HG02870 (cell line): ENCODE results near the gene PSMA7.
A peak's percentile ranks its signal among the peaks of the same experiment; 100 is the strongest.

ENCODE experiments used
- ATAC-seq: cut with Tn5 transposase; IDR thresholded peaks from one replicate; pipeline ENCODE4 v1.9.1; 2021; ENCODE audit warnings: mild to moderate bottlenecking, moderate library complexity; ENCODE audit not compliant: unreplicated experiment

Gene PSMA7

GRCh38 chr20:62137478-62138203, 5.6 kb downstream of the PSMA7 start:
- ATAC-seq, result no peak

GRCh38 chr20:62137092-62137384, 6.2 kb downstream of the PSMA7 start:
- ATAC-seq, result no peak

- ATAC-seq, result no peak
Measured at GRCh38 chr20:62136283-62137091, 6.7 kb downstream of the PSMA7 start.

- ATAC-seq, result no peak
Measured at GRCh38 chr20:62135573-62136266, 7.5 kb downstream of the PSMA7 start.

DNA sequence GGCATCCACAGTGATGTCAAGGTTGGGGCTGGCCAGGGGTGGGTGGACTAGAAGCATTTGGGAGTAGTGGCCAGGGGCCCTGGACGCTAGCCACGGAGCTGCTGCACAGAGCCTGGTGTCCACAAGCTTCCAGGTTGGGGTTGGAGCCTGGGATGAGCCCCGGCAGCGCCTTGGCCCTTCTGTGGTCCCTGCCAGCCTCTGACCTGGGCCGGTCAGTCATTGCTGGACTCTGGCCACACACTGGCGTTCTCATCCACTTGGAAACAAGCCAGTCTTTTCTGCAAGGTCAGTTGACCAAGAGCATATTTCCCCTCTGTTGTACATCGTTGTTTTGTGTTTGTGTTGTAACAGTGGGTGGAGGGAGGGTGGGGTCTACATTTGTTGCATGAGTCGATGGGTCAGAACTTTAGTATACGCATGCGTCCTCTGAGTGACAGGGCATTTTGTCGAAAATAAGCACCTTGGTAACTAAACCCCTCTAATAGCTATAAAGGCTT, 8.4 kb downstream of the PSMA7 start:
- no peak for ATAC-seq

DNA sequence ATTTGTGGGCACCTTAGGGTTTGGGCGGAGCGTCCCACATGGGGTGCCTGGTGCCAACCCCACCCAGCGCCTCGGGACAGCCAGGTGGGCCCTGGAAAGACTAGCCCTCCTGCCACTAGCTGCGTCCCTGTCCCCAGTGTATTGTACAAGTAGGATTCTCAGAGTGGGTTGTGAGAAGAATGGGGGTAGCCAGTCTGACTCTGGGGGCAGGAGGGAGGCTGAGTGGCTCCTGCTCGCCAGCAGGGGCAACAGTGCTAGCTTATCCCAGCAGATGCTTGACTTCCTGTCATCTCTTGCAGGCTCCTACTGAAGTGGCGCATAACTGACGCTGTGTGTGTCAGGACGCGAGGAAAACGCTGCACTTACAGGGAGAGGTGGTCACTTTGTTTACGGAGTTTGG, 9.3 kb downstream of the PSMA7 start:
- ATAC-seq, result no peak

DNA sequence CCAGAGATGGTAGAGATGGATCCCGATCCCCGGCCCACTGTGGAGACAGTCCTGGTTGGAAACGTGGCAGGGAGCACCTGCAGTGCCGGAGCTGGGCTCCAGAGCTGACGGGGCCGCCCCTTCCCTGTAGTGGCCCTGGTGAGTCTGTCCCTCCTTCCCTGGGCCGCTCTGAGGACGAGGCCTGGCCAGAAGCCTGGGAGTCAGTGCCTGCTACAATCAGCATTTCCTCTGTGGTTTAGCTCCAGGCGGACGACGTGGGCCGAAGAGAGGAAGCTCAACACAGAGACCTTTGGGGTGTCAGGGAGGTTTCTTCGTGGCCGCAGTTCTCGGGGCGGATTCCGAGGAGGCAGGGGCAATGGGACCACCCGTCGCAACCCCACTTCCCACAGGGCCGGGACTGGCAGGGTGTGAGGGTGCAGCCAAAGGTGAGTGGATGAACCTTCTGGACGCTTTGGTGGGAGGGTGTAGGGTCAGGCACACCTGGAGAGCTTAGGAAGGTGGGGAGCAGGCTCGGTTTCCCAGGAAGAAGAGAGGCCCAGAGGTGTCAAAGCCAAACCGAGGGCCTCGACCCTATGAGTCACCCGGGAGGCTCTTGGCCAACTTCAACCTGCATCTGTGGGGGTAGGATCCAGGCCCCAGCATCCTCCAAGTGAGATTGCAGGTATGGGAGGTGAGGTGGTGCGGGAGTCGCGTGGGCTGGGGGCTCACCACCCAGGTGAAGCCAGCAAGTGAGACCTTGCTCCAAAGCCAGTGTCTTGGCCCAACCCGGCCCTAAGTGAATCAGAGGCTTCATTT, 9.9 kb downstream of the PSMA7 start:
- ATAC-seq, result no peak

DNA sequence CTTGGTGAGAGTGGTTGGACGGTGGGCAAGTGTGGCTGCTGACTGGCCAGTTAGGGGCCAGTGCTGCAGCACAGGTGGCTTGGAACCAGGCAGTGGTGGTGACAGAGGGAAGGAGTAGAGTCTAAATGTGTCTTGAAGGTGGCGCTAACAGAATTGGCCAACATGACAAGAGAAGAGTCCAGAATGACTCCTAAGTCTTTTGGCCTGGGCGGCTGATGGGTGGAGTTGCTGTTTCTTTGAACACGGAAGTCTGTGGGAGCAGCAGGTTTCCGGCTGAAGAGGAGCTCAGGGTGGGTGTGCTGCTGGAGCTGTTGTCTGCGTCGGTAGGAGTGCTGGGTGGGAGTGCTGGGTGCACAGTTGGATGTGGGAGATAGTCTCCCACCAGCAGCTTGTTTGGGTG, 10.8 kb downstream of the PSMA7 start:
- ATAC-seq, result no peak

DNA sequence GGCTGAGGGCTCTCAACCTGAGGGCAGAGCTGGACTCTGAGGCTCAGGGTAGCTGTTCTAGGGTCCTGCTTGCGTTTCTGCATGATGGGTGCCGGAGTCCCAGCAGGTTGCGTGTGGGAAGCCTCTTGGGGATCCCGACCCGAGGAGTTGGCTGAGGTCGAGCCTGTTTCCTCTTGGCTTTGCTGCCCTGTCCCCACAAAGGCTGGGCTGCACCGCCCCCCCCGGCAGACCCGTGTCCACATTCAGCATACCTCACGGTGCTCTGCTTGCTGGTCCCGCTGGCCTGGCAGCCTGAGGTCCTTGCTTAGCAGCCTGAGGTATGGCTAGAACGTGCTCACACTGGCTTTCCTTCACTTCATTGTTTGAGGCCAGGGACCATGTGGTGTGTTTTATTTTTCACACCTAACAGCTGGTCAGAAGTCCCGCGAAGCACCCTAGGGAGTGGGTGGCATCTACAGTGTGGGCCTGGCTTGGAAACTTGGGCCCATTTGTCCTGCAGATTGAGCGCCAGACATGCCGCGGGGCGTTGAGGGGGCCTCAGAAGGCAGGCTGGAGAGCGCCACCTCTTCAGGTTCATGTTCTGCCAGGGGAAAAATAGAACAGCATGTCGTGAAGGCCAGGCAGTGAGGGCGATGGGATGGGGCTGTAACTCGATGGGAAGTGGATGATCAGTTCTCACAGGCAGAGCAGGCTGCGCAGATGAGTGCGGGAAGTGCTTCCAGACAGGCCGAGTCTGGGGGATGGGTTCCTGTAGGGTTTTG, 11.5 kb downstream of the PSMA7 start:
- no peak for ATAC-seq

- ATAC-seq, result no peak
Measured at GRCh38 chr20:62129731-62130531, 13.3 kb downstream of the PSMA7 start.

DNA sequence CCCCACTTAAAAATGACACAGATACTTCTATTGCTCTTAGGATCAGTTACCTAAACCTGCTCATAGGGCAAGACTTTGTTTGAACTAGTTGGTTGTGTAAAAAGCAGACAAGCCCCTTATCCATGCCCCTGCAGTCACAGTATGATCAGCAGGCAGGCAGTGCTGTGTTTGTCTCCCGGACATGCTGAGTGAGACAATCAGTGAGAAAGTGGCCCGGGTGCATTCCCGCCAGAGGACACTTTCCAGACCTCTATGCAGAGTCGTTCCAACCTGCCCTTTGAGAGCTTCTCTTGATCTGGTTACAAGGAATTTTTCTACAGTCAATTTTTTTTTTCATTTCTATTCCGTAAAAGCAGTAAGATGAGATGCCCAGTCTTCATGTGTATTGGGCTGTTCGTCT, 14.7 kb downstream of the PSMA7 start:
- ATAC-seq, result no peak

DNA sequence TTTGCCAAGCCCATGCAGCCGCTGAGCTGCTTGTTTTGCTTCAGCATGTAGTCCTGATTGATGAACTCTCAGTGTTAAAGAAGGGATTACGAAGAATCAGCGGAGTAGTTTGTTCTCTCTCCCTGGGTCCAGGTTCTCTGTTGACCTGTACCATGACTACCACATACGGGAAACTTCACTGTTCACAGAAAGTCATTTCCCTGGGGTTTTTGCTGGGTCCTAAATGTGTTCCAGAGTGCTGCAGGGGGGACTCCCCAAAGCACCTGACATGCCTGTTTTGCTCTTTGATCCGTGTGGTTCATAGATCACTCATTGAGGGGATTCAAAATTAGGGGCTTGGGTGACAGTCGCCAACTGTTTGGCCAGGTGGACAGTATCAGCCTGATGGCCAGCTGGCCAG, 15.4 kb downstream of the PSMA7 start:
- no peak for ATAC-seq

DNA sequence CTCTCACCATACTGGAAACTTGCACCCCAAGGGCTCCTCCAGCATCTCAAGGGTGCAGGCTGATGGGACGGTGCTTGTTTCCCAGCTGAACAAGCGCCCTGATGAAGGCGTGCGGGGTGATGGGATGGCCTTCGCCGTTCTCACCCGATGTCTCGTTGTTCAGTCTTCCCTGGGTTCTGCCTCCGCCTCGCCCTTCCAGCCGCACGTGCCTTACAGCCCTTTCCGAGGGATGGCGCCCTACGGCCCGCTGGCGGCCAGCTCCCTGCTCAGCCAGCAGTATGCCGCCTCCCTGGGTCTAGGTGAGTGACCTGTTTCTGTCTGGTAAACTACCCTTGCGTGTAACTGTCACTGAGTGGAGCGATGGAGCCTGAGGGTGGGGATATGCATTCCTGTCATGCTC, 17.1 kb downstream of the PSMA7 start:
- ATAC-seq, result no peak

GRCh38 chr20:62123450-62124118, 19.6 kb downstream of the PSMA7 start:
- ATAC-seq, result no peak

GRCh38 chr20:62122654-62123449, 20.3 kb downstream of the PSMA7 start:
- peak; percentile 13 for ATAC-seq

DNA sequence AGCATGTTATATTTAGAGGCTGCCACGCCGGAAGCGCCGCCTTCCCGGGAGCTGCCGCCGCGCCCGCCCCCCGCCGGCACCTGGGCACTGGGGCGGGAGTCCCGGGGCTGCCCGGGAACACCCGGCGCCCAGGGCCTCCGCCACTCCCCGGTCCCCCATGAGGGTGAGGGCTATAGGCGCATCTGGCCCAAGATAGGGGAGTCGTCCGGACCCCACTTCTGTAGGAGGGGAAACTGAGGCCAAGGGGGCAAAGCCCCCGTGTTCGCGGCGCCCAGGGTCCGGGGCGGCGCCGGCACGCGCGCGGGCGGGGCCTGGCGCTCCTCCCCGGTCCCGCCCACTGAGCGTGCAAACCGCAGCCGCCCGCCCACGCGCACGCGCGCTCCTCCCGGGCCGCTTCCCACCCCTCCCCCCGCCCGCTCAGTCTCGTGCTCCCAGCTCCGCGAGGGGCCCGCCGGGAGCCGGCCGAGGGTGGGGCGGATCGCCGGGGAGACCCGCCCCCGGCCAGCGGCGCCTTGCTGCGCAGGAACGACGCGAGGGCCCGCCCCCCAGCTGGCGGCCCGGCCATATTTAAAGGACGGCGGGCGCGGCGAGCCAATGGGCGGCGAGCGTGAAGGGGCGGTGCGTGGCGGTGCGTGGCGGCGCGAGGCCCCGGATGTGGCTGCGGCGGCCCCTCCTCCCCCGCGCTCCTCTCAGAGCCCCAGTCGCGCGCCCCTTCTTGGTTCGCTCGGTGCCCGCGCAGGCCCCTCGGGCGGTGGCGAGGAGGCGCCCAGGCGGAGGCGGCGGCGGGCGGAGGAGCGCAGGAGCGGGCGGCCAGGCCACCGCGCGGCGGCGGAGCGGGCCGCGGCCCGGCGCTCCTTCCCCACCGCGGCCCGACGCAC, 21.2 kb downstream of the PSMA7 start, which contains the start of gene LSM14B:
Gene LSM14B (plus strand): TSS at position 700 of the 878 bp plus-strand sequence. CDS start 192 bp downstream, outside the sequence.
- ATAC-seq, result peak; percentile 75
